Measurements from ENCODE around the gene SETD1A. TPM values are rescaled to one million over a fixed set of nuclear protein-coding genes. Genes with fewer than 3 reads are reported as not detected.

The SETD1A gene
- total and polyA plus RNA-seq, 2 donors (not counting 1 experiment from before 2014, with no cell fraction given) = 1.4 to 3.5 TPM

DNA sequence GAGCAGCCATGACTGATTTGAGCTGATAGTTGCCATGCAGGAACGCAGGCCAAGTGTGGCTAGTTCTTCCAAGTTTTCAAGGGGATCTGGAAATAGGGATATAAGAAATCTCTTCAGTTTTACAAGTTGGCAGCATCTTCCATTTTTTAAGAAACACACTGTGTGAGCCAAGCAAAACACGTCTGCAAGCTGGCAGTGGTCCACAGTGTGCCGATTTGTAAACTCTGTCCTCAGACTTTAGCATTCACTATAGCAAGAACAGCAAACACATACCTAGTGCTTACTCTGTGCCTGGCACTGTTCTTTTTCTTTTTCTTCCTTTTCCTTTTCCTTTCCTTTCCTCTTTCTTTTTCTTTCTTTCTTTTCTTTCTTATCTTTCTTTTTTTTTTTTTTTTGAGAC lies 5.8 kb upstream of the SETD1A start:
- TF ChIP-seq, protein P1, sequence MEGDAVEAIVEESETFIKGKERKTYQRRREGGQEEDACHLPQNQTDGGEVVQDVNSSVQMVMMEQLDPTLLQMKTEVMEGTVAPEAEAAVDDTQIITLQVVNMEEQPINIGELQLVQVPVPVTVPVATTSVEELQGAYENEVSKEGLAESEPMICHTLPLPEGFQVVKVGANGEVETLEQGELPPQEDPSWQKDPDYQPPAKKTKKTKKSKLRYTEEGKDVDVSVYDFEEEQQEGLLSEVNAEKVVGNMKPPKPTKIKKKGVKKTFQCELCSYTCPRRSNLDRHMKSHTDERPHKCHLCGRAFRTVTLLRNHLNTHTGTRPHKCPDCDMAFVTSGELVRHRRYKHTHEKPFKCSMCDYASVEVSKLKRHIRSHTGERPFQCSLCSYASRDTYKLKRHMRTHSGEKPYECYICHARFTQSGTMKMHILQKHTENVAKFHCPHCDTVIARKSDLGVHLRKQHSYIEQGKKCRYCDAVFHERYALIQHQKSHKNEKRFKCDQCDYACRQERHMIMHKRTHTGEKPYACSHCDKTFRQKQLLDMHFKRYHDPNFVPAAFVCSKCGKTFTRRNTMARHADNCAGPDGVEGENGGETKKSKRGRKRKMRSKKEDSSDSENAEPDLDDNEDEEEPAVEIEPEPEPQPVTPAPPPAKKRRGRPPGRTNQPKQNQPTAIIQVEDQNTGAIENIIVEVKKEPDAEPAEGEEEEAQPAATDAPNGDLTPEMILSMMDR (conservative IDR thresholded peaks at IDR 0.05 in 1 of 2, IDR thresholded peaks at IDR 0.05 in 1 of 2; ENCODE audit: low read depth in 1 of 2, low read length in 2 of 2) = no peak
- TF ChIP-seq EZH2 (IDR thresholded peaks at IDR 0.05; ENCODE audit: low read length, missing control alignments) = no peak
- Histone ChIP-seq H3K36me3 (ENCODE audit: control insufficient read depth, insufficient read depth, low read length) (peaks cover 11% of the 10 kb centered on the region), H3K9ac (ENCODE audit: insufficient read depth, low read length) (no peak overlapping the region), H3K9me3 (ENCODE audit: control insufficient read depth, insufficient read depth, low read depth, low read length) (no peaks in the 10 kb centered on the region), H3K4me2 (ENCODE audit: extremely low read depth, insufficient read depth, low read length) (no peak overlapping the region), H3K4me3 (replicated peaks in 1 of 4; ENCODE audit: control extremely low read depth in 1 of 4, insufficient read depth in 1 of 4, low read depth in 3 of 4, low read length in 4 of 4) (no peak overlapping the region), H3K27me3 (ENCODE audit: control insufficient read depth, insufficient read depth, low read length) (no peaks in the 10 kb centered on the region), H3K79me2 (ENCODE audit: control insufficient read depth, insufficient read depth, low read length) (peaks cover 8% of the 10 kb centered on the region), H2AFZ (ENCODE audit: low read length) (no peak overlapping the region), H4K20me1 (ENCODE audit: control insufficient read depth, extremely low read depth, insufficient read depth, low read length) (no peaks in the 10 kb centered on the region), H3K27ac (ENCODE audit: insufficient read depth, low read length) (no peak overlapping the region), H3K4me1 (ENCODE audit: control insufficient read depth, extremely low read depth, insufficient read depth, low read length) (peaks cover 24% of the 10 kb centered on the region)
- peak; percentile 56 to 91 for DNase-seq (ENCODE audit: low read depth in 2 of 2)

DNA sequence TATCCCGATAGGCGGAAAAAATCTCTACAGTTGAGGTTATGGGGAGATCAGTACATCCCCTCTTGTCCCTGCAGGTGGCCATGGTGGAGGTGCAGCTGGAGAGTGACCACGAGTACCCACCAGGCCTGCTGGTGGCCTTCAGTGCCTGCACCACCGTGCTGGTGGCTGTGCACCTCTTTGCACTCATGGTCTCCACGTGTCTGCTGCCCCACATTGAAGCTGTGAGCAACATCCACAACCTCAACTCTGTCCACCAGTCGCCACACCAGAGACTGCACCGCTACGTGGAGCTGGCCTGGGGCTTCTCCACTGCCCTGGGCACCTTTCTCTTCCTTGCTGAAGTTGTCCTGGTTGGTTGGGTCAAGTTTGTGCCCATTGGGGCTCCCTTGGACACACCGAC lies 4.4 kb upstream of the SETD1A start:
- peaks cover 8% of the 10 kb centered on the region for H3K79me2 ChIP-seq (ENCODE audit: control insufficient read depth, insufficient read depth, low read length)
- TF ChIP-seq, protein P1 (conservative IDR thresholded peaks at IDR 0.05 in 1 of 2, IDR thresholded peaks at IDR 0.05 in 1 of 2; ENCODE audit: low read depth in 1 of 2, low read length in 2 of 2) = no peak
- no peak for TF ChIP-seq EZH2 (IDR thresholded peaks at IDR 0.05; ENCODE audit: low read length, missing control alignments)
- DNase-seq (ENCODE audit: low read depth in 2 of 2) = no peak
- no peaks in the 10 kb centered on the region for H3K27me3 ChIP-seq (ENCODE audit: control insufficient read depth, insufficient read depth, low read length)
- no peaks in the 10 kb centered on the region for H3K9me3 ChIP-seq (ENCODE audit: control insufficient read depth, insufficient read depth, low read depth, low read length)
- no peak overlapping the region for H3K27ac ChIP-seq (ENCODE audit: insufficient read depth, low read length)
- no peak overlapping the region for H3K4me3 ChIP-seq (replicated peaks in 1 of 4; ENCODE audit: control extremely low read depth in 1 of 4, insufficient read depth in 1 of 4, low read depth in 3 of 4, low read length in 4 of 4)
- H3K36me3 ChIP-seq (ENCODE audit: control insufficient read depth, insufficient read depth, low read length) = peaks cover 7% of the 10 kb centered on the region
- no peak overlapping the region for H2AFZ ChIP-seq (ENCODE audit: low read length)
- no peak overlapping the region for H3K4me2 ChIP-seq (ENCODE audit: extremely low read depth, insufficient read depth, low read length)
- H4K20me1 ChIP-seq (ENCODE audit: control insufficient read depth, extremely low read depth, insufficient read depth, low read length) = no peaks in the 10 kb centered on the region
- H3K9ac ChIP-seq (ENCODE audit: insufficient read depth, low read length) = peak overlapping the region; percentile 12
- H3K4me1 ChIP-seq (ENCODE audit: control insufficient read depth, extremely low read depth, insufficient read depth, low read length) = peaks cover 21% of the 10 kb centered on the region

DNA sequence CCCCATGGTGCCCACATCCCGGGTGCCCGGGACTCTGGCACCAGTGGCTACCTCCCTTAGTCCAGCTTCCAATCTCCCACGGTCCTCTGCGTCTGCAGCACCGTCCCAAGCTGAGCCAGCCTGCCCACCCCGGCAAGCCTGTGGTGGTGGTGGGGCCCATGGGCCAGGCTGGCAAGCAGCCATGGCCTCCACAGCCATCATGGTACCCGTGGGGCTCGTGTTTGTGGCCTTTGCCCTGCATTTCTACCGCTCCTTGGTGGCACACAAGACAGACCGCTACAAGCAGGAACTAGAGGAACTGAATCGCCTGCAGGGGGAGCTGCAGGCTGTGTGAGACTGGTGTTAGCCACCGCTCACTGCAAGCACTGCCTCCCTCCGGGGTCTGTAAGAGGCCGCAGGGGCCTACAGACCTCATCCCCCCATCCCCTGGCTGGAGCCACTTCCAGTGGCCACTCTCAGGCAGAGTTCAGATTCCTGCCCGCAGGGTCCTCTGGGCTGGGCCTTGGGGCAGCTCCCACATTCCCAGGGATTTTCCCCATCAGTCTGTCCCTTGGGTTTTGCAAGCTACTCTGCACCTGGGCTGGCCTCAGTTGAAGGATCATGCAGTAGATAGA lies 3.9 kb upstream of the SETD1A start:
- no peak overlapping the region for H3K9ac ChIP-seq (ENCODE audit: insufficient read depth, low read length)
- no peak for TF ChIP-seq EZH2 (IDR thresholded peaks at IDR 0.05; ENCODE audit: low read length, missing control alignments)
- TF ChIP-seq, protein P1 (conservative IDR thresholded peaks at IDR 0.05 in 1 of 2, IDR thresholded peaks at IDR 0.05 in 1 of 2; ENCODE audit: low read depth in 1 of 2, low read length in 2 of 2) = peak; percentile 62 to 77
- H3K27me3 ChIP-seq (ENCODE audit: control insufficient read depth, insufficient read depth, low read length) = no peaks in the 10 kb centered on the region
- peaks cover 11% of the 10 kb centered on the region for H3K79me2 ChIP-seq (ENCODE audit: control insufficient read depth, insufficient read depth, low read length)
- no peaks in the 10 kb centered on the region for H4K20me1 ChIP-seq (ENCODE audit: control insufficient read depth, extremely low read depth, insufficient read depth, low read length)
- no peak overlapping the region for H3K4me2 ChIP-seq (ENCODE audit: extremely low read depth, insufficient read depth, low read length)
- H3K27ac ChIP-seq (ENCODE audit: insufficient read depth, low read length) = no peak overlapping the region
- H3K4me3 ChIP-seq (replicated peaks in 1 of 4; ENCODE audit: control extremely low read depth in 1 of 4, insufficient read depth in 1 of 4, low read depth in 3 of 4, low read length in 4 of 4) = no peak overlapping the region
- no peak overlapping the region for H2AFZ ChIP-seq (ENCODE audit: low read length)
- H3K4me1 ChIP-seq (ENCODE audit: control insufficient read depth, extremely low read depth, insufficient read depth, low read length) = peaks cover 21% of the 10 kb centered on the region
- peaks cover 7% of the 10 kb centered on the region for H3K36me3 ChIP-seq (ENCODE audit: control insufficient read depth, insufficient read depth, low read length)
- peak; percentile 67 for DNase-seq (ENCODE audit: low read depth in 2 of 2)
- no peaks in the 10 kb centered on the region for H3K9me3 ChIP-seq (ENCODE audit: control insufficient read depth, insufficient read depth, low read depth, low read length)
